NCI-H2081 treated with DMSO at 0.1 percent for 48 hours (cell line): ENCODE results near the gene FRMD4A.
"Not testable (repeated sequence)": the region's sequence is repeated elsewhere in the genome, so short reads cannot be mapped to it uniquely, and the experiment has no call there.

ENCODE experiments used
- DNase-seq: peaks from one replicate; lab custom pipeline; 2025; lab: John Stamatoyannopoulos, UW

FRMD4A gene

DNA sequence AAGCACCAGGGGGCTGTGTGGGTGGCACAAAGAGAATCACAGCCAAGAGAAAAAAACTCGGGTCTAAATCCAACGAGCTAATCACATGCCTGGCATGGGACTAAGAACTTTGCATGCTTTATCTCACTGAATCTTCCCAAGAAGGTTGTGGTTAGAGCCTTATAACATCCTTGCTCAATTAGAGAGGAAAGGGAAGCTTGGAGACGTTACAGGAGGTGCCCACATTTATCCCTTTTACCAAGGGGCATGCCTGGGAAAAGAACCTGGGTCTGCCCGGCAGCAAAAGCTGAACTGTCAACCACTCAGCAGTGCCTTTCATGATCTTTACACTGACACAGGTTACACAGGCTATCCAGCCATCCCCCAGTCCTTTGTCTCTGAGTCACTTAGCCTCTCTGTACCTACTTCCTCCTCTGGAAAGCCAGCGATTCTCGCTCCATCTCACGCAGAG lies 553.8 kb downstream of the FRMD4A start:
- no peak for DNase-seq

DNA sequence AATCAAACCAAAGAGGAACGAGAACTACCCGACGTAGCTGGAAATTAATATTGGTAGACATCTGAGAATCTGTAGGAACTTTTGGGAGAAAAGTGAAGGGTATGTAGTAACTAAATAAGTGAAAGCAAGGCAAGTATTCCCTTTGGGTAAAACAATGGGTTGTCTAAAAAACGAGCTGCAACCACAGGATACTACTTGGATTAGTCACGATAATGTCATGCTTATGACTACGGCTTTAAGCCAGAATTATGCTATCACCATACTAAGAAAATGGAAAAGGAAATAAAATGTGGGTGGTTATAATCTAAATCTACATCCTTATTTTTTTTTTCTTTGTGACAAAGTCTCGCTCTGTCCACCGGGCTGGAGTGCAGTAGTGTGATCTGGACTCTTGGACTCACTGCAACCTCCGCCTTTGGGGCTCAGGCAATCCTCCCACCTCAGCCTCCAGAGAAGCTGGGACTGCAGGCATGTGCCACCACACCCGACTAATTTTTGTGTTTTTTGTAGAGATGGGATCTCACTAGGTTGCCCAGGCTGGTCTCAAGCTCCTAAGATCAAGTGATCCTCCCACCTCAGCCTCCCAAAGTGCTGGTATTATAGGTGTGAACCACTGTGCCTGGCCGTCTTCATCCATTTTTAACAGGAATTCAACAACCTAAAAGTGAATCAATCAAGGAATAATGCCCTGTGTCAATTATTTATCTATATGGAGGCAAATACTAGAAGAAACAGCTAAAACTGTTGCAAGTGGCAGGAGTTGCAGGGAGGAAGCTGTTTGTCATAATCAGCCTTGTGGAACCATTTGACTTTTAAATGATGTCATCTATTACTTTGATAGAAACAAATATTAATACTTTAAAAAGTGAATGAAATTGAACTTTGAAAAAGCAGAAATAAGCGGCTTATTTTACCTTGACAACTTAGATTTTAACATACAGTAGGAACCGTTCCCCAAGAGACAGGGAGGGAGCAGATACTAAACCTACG lies 554.6 kb downstream of the FRMD4A start:
- DNase-seq = no peak

DNA sequence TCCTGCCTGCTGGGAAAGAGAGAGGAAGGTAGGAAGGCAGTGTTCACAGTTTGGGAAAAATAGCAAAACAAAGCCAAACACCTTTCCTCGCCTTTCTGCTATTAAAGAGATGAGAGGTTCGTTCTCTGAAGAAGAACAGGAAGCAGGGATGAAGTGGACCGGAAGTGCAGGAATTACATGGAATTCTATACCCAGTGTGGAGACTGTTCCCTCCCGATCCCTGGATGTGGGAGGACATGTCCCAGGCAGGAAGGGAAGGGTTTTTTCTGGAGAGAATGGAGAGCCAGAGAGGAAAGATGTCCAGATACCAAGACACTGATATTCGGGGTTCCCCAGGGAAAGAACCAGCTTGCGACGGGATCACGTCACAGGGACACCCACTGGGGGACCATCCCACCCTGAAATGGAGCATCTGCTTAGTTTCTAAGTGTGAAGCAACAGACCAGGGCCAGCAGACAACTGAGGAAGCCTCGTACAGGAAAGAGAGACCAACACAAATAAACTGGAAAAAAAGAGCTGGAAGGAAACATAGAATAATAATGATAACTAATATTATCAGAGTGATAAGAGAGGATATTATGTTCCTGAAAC lies 556.3 kb downstream of the FRMD4A start:
- no peak for DNase-seq

DNA sequence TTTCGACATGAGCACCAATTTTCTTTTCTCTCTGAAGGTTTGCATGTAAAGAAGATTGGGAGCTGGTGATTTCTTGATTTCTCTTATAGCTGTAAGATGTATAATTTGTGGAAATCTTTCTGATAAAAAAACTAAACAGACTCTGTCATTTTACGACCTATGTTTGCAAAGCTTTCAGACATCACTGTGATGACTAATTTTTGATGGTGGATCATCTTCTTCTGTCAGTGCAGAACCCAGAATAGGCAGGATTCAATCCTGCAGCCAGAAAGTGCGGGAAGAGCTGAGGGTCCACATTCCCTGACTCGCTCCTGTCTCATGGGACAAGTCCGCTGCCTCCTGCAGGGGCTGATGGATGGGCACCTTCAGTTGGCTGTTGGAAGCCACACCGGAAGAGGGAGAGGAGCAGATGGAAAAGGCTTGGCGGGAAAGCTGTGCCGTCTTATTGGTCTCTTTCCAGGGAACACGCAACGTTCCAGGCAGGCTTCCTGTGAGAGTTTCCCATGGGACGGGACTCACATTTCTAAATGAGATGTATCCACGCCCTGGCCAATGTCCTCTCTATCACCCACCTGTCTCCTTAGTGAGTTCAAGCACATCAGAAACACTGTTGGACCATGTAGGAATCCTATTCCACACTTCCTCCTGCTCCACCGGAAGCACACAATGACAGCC lies 557.1 kb downstream of the FRMD4A start:
- DNase-seq = no peak

DNA sequence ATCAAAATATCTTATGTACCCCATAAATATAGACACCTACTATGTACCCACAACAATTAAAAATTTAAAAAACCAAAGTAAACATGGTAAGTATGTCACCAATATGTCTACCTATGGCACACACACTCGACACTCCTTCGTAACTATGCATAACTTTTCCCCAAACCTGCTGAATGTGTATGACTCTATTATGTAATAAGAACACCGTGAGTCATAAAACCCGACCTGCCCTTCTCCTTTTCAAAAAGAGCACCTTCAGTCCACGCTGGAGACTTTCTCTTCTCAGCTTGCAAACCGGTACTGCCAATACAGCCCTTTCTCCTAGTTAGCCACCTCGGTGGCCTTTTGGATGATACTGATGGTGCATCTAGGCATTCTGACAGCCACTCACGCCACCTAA lies 557.7 kb downstream of the FRMD4A start:
- DNase-seq = no peak

DNA sequence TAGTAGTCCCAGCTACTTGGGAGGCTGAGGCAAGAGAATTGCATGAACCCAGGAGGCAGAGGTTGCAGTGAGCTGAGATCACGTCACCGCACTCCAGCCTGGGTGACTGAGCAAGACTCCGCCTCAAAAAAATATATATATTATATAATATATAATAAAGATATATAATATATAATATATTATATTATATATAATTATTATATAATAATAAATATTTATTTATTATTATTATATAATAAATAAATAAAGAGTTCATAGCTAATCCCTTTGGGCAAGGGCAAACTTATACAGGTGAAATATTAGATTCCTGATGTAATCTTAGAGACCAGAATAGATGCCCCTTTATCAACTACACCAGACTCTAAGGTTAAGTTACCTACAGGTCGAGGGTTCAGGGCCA lies 558.7 kb downstream of the FRMD4A start:
- no peak for DNase-seq

DNA sequence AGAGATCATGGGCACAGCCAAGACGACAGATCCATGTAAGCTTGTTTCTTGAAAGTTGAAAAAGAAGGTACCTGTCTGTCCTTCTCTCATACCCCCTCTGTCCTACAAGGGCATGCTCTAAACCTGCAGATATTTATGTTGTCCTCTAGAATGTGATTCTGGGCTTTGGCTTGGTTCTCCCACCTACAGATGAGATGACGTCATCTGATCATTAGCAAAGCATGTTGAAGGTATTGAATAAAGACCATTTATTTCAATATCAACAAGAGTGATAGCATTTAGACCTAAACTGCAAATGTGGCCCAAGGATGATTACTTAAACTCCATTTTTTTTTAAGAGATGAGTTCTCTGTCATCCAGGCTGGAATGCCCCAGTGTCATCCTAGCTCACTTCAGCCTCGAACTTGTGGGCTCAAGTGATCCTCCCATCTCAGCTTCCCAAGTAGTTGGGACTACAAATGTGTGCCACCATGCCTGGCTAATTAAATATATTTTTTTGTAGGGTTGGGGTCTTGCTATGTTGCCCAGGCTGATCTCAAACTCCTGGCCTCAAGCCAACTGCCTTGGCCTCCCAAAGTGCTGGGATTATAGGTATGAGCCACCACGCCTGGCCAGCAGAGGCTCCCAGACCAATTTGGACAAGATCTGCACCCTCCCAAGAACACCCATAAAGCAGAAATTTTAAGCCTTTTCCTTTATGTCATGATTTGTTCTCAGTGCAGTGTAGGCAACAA lies 559.8 kb downstream of the FRMD4A start:
- no peak for DNase-seq

DNA sequence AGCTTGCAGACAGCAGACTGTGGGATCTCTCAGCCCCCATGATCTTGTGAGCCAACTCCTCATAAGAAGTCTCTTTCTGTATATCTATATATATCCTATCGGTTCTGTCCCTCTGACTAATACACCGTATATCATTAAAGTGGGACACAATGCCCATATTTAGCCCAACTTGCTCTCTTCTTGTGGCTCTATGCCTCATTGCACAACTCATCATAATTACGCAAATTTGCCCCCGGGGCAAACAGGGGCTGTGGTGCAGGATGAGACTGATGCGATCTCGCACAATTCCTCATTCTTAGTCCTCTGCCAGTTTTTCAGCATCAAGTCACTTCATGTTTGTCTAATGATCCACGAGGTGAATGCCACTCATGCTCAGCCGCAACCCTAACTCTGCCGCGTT lies 560.8 kb downstream of the FRMD4A start:
- DNase-seq = no peak

DNA sequence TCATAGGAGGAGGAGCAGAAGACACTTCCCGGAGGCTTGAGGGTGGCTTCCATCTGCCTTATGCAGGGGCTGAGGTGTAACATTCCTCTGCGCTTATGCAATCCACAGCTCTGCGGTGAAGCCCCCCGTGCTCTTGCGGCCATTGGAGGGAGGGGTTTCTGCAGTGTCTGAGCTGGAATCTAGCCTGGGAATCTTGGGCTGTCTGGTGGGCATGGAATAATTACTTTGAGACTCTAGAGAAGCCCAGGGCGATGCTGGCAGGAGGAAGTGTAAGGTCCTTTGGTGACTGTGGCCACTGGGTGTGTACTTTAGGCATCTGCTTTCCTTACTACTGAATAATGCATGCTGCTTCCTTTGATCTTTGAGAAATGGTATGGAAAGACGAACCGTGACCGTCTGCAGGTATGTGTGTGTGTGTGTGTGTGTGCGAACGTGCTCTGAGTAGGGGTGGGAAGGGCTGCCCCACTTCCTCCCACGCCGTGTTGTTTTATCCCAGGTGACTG lies 563.0 kb downstream of the FRMD4A start:
- DNase-seq = no peak

DNA sequence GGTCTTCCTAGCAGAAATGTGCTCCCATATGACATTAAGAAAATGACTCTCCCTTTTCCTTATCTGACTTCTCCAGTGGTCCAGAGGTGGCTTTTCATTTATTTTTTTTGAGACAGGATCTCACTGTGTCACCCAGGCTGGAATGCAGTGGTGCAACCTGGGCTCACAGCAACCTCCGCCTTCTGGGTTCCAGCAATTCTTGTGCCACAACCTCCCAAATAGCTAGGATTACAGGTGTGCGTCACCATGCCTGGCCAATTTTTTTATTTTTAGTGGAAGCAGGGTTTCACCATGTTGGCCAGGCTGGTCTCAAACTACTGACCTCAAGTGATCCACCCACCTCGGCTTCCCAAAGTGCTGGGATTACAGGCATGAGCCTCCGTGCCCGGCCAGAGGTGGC lies 563.6 kb downstream of the FRMD4A start:
- DNase-seq = not testable (repeated sequence)

DNA sequence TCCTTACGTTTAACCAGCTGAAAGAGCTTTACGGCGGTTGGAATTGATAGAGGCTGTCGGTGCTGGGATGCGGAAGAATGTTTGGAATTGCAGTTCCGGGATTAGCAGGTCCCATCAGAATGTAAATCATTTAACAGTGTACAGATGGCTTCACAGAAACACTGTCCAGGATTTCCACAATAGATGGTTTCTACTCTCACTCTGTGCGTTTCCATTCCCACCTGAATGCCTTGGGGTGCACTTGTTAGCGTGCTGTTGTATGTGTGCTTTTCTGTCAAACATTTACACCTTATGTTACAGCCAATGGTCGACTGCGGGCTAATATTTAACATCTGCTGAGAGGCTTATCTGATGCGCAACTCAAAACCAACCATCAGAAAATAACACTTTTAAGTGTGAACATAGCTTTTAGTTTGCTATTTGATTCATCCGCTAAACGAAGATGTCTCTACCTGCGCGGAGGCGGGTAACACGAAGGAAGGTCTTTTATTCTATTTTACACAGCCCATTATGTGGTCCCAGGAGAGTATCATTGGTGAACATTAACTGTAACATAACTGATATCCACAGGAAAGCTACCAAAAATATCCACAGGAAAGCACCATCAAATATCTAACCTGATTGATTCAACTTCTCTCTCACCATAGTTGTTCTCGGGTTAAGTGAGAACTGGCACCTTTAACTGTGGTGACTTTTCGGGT lies 564.9 kb downstream of the FRMD4A start:
- DNase-seq = no peak

DNA sequence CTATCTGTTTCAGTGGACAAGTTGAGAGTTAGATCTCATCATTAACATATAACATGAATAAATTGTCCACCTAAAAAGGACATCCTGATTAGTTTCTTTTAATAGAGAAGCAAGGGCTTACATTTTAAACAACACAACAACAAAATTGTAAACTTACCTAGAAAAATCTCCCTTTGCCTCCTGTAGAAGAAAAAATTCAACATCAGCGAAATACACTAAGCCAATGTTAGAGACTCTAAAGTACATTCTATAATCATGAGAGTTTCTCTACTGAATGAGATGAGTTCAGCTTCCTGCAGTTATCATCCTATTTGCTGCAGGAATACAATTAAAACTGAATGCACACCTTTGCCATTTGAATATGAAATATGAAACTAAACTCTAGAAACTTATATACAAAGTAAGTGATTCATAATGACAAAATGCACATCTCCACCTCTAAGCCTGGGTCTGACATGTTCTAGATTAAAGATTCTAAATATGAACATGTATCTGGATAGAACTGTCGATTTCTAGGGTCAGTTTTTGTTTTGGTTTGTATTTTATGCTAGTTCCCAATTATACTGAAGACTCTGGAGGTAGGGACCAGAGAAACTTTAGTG lies 569.1 kb downstream of the FRMD4A start:
- no peak for DNase-seq

DNA sequence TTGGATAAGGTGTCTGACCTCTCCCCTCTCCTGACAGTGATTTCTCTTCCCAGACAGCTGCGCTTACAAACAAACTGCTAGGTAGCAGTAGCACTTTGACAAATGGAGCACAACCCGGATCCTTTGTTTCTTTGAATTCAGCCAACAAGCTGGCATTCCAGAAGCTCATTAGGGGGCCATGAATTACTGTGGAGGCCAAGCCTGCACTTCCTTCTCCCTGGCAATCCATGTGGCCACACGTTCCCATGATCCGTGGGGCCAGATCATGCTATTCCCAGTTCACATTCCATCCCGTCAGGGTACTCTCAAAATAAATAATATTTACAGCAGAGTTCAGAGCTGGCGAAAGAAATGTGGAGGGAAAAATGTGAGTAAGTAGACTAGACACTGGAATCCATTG lies 571.6 kb downstream of the FRMD4A start:
- no peak for DNase-seq

DNA sequence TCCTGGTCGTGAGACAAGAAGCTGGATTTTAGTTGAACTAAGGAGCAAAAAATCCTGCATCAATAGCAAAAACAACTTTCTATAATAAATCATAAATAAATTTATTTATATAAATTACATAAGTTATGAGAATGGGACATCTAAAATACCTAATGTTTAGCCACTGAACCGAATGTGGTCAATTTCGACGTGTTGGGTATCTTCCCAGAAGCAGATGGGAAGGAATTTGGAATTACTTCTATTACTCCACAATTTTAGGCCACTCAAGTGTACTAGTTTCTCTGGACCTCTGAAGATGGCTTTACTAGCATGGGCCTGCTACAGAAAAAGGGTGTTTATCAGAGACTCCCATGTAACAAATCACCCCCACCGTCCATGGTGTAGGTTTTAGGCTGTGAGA lies 572.0 kb downstream of the FRMD4A start:
- DNase-seq = no peak

DNA sequence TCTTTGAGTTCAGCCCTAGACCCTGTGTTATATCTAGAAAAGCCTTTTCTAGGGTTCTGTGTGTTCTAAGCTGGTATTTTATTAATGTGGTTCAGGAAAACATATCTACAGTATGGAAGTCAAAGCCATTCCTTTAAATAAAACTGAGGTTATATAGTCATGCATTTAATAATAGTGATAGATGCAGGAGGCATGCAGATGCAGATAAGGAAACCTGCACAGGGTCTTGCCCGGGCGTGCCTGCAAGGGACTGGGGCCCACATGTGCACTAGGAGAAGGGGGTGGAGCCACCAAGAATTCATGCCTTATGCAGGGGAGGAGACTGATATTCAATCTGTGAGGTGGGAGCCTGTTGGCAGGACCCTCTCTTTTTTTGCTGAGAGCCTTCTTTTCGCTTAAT lies 572.4 kb downstream of the FRMD4A start:
- no peak for DNase-seq

DNA sequence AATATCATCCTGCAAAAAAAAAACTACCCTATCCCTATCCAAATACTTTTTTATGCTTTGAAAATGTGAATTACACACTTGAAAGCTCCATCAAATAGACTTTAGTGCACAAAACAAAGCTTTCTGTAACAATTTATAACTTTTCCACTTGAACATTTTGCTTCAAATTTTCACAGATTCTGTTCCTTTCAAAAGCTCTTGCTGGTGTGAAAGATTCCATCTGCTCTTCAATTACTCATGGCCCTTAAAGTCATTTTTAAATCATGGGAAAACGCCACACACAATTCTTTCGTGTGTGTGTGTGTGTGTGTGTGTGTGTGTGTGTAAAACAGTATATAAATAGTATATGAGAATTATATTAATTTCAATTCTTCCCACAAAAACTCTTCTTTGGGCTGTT lies 576.4 kb downstream of the FRMD4A start:
- no peak for DNase-seq

DNA sequence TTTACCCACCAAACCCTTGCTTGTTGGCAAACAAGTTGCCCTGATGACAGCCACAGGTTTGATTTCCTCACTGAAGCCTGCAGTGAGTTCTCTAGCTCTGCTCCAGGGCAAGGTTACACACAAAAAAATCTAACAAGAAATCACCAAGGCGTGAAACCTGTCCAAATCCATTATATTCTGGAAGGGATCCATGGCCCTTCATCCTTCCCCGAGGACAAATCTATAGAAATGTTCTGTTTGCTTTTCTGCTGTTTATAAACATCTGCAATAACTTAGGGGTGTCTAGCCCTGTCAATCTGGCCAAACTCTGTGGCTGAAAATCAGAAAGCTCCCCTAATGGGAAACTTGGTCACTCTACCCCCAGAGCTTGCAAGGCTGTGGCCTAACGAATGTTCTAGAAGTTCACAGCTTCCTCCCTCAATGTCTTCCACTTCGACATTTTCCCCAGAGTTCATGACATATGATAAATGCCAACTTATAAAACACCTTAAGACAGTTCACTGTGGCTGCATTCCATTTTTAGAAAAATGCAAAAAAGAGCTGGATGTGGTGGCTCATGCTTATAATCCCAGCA lies 579.4 kb downstream of the FRMD4A start:
- DNase-seq = no peak

DNA sequence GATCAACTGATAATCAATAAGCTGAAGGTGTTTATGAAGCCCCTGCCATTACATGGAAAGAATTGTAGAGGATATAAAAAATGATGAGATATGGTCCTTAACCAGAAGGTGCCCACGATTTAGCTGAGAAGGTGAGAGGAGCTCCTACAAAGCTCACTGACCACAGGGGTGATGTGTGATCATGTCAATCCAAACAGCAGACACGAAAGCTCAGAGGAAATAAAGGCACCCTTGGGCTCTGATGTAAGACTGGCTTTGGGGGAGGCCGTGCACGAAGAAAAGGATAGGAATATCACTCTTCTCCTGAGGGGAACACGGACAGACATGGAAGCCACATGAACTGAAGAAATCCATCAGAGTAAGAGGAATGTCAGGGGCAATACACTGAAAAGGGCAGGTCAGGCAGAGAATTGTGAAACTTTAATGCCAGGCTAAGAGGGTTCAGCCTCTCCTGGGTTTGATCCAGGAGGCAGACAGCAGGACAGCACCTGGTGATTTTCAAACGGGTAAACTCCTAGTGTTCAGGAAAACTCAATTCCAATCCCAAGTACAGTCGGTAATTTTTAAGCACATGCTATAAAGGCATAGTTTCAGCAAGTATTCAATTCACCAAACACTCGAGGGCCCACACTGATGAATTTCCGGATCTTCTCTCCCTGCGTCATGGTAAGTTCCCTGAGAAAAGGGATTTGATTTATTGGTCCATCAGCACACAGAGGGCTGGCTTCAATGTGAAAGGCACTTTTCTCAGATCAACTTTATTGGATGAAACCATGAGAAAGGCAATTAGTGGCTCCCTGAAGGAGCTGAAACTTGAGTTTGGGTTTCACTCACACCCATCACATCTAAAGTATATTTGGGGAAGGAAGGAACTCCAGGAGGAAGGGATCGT lies 580.2 kb downstream of the FRMD4A start:
- DNase-seq = no peak

DNA sequence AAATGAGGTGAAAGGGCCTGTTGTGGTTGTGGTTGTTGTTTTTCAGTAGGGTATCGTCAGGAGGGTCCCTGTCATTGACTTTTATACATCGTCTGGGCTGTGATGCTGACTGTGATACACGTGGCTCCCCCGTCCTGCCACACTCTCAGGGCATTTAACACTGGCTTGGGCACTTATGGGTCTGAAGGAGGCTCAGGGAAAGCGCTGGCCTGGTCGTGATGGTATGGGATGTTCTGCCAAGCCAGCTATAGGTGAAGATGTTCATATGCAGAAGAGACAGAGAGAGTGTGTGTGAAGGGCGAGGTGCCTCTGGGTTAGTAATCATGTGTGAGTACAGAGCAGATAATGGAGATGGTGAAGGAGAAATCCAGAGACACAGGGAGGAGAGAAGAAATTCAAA lies 585.5 kb downstream of the FRMD4A start:
- no peak for DNase-seq

DNA sequence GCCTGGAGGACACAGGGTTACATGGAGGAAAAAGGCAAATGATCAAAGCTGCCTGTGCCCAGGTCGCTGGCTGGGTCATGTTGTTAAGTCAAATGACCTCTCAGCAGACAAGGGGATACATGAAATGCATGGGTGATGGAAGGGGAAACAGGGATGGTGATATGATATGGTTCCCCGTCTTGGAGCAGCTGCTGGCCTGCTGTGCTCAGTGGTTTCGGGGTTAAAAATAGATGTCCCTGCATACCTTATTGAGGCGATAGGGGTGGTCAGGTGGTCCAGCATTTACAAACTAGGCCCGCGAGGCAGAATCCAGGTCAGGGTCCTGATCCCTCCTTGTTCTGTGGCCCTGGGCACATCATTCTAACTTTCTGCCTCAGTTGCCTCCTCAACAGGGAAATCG lies 586.8 kb downstream of the FRMD4A start:
- DNase-seq = no peak
